Activated T-helper 1 cell treated with anti-CD3 and anti-CD28 coated beads, Interleukin-12 subunit alpha, Interleukin-12 subunit beta, Interleukin-2, Interleukin-4 antibody, amounts not matched to agents 30 ng/mL and 10 ng/mL and 1 ng/mL, durations not matched to agents 14 hours and 24 hours and 36 hours (primary cell): ENCODE results near the gene OSBPL8. TPM values are rescaled to one million over a fixed set of nuclear protein-coding genes. Genes with fewer than 3 reads are reported as not detected.
A peak's percentile ranks its signal among the peaks of the same experiment; 100 is the strongest.
"Not testable (repeated sequence)": the region's sequence is repeated elsewhere in the genome, so short reads cannot be mapped to it uniquely, and the experiment has no call there.

Experiments used
- DNase-seq: peaks from one replicate; pipeline ENCODE4 v3.0.0; 2021; ENCODE audit warnings: low spot score
- H3K27ac Mint-ChIP-seq: one replicate; pipeline ENCODE4 v1.8.0; 2021; ENCODE audit warnings: mild to moderate bottlenecking, mixed read lengths
- H3K27me3 Mint-ChIP-seq: one replicate; pipeline ENCODE4 v1.8.0; 2022; ENCODE audit warnings: mild to moderate bottlenecking, moderate library complexity, mixed read lengths; ENCODE audit not compliant: insufficient read depth
- H3K36me3 Mint-ChIP-seq: one replicate; pipeline ENCODE4 v1.8.0; 2021; ENCODE audit warnings: low read depth, mixed read lengths
- H3K4me1 Mint-ChIP-seq: one replicate; pipeline ENCODE4 v1.8.0; 2021; ENCODE audit warnings: low read depth, mixed read lengths
- H3K4me3 Mint-ChIP-seq: one replicate; pipeline ENCODE4 v1.8.0; 2021; ENCODE audit warnings: mild to moderate bottlenecking, moderate library complexity, mixed read lengths
- H3K9me3 Mint-ChIP-seq: one replicate; pipeline ENCODE4 v1.8.0; 2021; ENCODE audit warnings: mixed read lengths
- intact Hi-C: fragments of 100-400 bp; cut with micrococcal nuclease; formaldehyde crosslinking; loops from one replicate; pipeline ENCODE4 v1.15.1; 2024
- total RNA-seq: library from RNA; stranded (reverse); gene quantifications from 2 replicates; pipeline ENCODE4 v1.2.3, GENCODE V29; 2022

Gene OSBPL8
- total RNA-seq, 1 donor from 2014 or later, result 86.9 TPM

- H3K27ac Mint-ChIP-seq, result no peak overlapping the region
- no peak overlapping the region for H3K4me3 Mint-ChIP-seq
- no peaks in the 10 kb centered on the region for H3K27me3 Mint-ChIP-seq
- H3K4me1 Mint-ChIP-seq, result peaks cover 20% of the 10 kb centered on the region
- H3K9me3 Mint-ChIP-seq, result no peaks in the 10 kb centered on the region
- H3K36me3 Mint-ChIP-seq, result peaks cover 22% of the 10 kb centered on the region
- DNase-seq, result no peak
- intact Hi-C loops, result no loop called here
Observed at GRCh38 chr12:76535170-76535569, 24.4 kb downstream of the OSBPL8 start.

GRCh38 chr12:76533331-76533730 is 26.2 kb downstream of the OSBPL8 start:
- peaks cover 28% of the 10 kb centered on the region for H3K36me3 Mint-ChIP-seq
- H3K4me1 Mint-ChIP-seq, result peaks cover 14% of the 10 kb centered on the region
- H3K9me3 Mint-ChIP-seq, result no peaks in the 10 kb centered on the region
- no peaks in the 10 kb centered on the region for H3K27me3 Mint-ChIP-seq
- no peak overlapping the region for H3K4me3 Mint-ChIP-seq
- intact Hi-C loops, result no loop called here
- no peak for DNase-seq
- no peak overlapping the region for H3K27ac Mint-ChIP-seq

- no peaks in the 10 kb centered on the region for H3K9me3 Mint-ChIP-seq
- no peak overlapping the region for H3K27ac Mint-ChIP-seq
- H3K27me3 Mint-ChIP-seq, result no peaks in the 10 kb centered on the region
- H3K4me3 Mint-ChIP-seq, result no peak overlapping the region
- no peak for DNase-seq
- peaks cover 14% of the 10 kb centered on the region for H3K4me1 Mint-ChIP-seq
- H3K36me3 Mint-ChIP-seq, result peaks cover 28% of the 10 kb centered on the region
- intact Hi-C loops, result no loop called here
Observed at GRCh38 chr12:76532520-76532919, 27.1 kb downstream of the OSBPL8 start.

- H3K9me3 Mint-ChIP-seq, result no peaks in the 10 kb centered on the region
- H3K4me3 Mint-ChIP-seq, result no peak overlapping the region
- no peaks in the 10 kb centered on the region for H3K27me3 Mint-ChIP-seq
- H3K4me1 Mint-ChIP-seq, result peaks cover 14% of the 10 kb centered on the region
- intact Hi-C loops, result no loop called here
- H3K36me3 Mint-ChIP-seq, result peaks cover 20% of the 10 kb centered on the region
- H3K27ac Mint-ChIP-seq, result no peak overlapping the region
- DNase-seq, result no peak
Observed at GRCh38 chr12:76531056-76531455, 28.5 kb downstream of the OSBPL8 start.

GRCh38 chr12:76530516-76530915 is 29.1 kb downstream of the OSBPL8 start:
- intact Hi-C loops, result no loop called here
- Mint-ChIP-seq H3K9me3 (no peaks in the 10 kb centered on the region), H3K27me3 (no peaks in the 10 kb centered on the region), H3K4me3 (no peak overlapping the region), H3K4me1 (peaks cover 9% of the 10 kb centered on the region), H3K36me3 (peaks cover 17% of the 10 kb centered on the region), H3K27ac (no peak overlapping the region)
- no peak for DNase-seq

GRCh38 chr12:76529226-76529918 is 30.2 kb downstream of the OSBPL8 start:
- no peak overlapping the region for H3K27ac Mint-ChIP-seq
- H3K9me3 Mint-ChIP-seq, result no peaks in the 10 kb centered on the region
- no peak overlapping the region for H3K4me3 Mint-ChIP-seq
- peaks cover 6% of the 10 kb centered on the region for H3K4me1 Mint-ChIP-seq
- DNase-seq, result no peak
- H3K27me3 Mint-ChIP-seq, result no peaks in the 10 kb centered on the region
- H3K36me3 Mint-ChIP-seq, result peaks cover 20% of the 10 kb centered on the region
- intact Hi-C loops, result no loop called here

GRCh38 chr12:76523408-76523807 is 36.2 kb downstream of the OSBPL8 start:
- no peak for DNase-seq
- H3K36me3 Mint-ChIP-seq, result peaks cover 32% of the 10 kb centered on the region
- intact Hi-C loops, result no loop called here
- no peaks in the 10 kb centered on the region for H3K27me3 Mint-ChIP-seq
- H3K4me3 Mint-ChIP-seq, result no peak overlapping the region
- H3K4me1 Mint-ChIP-seq, result peaks cover 32% of the 10 kb centered on the region
- H3K9me3 Mint-ChIP-seq, result peaks cover 18% of the 10 kb centered on the region
- H3K27ac Mint-ChIP-seq, result no peak overlapping the region

GRCh38 chr12:76520348-76520747 is 39.2 kb downstream of the OSBPL8 start:
- DNase-seq, result no peak
- Mint-ChIP-seq H3K4me3 (no peak overlapping the region), H3K27ac (no peak overlapping the region), H3K9me3 (peaks cover 19% of the 10 kb centered on the region), H3K27me3 (no peaks in the 10 kb centered on the region), H3K4me1 (peaks cover 37% of the 10 kb centered on the region), H3K36me3 (peaks cover 36% of the 10 kb centered on the region)
- intact Hi-C loops, result no loop called here

- Mint-ChIP-seq H3K27me3 (no peaks in the 10 kb centered on the region), H3K4me3 (no peak overlapping the region), H3K36me3 (peaks cover 42% of the 10 kb centered on the region), H3K27ac (peak overlapping the region; percentile 68), H3K9me3 (peaks cover 25% of the 10 kb centered on the region), H3K4me1 (peaks cover 37% of the 10 kb centered on the region)
- DNase-seq, result no peak
- intact Hi-C loops, result no loop called here
Observed at GRCh38 chr12:76519538-76519937, 40.0 kb downstream of the OSBPL8 start.

GRCh38 chr12:76518699-76519098 is 40.9 kb downstream of the OSBPL8 start:
- peaks cover 37% of the 10 kb centered on the region for H3K4me1 Mint-ChIP-seq
- peaks cover 46% of the 10 kb centered on the region for H3K36me3 Mint-ChIP-seq
- H3K4me3 Mint-ChIP-seq, result no peak overlapping the region
- no peak for DNase-seq
- peaks cover 29% of the 10 kb centered on the region for H3K9me3 Mint-ChIP-seq
- H3K27ac Mint-ChIP-seq, result no peak overlapping the region
- intact Hi-C loops, result no loop called here
- no peaks in the 10 kb centered on the region for H3K27me3 Mint-ChIP-seq

GRCh38 chr12:76515271-76515670 is 44.3 kb downstream of the OSBPL8 start:
- Mint-ChIP-seq H3K27ac (no peak overlapping the region), H3K36me3 (peaks cover 39% of the 10 kb centered on the region), H3K4me1 (peaks cover 19% of the 10 kb centered on the region), H3K4me3 (no peak overlapping the region), H3K9me3 (peaks cover 35% of the 10 kb centered on the region), H3K27me3 (no peaks in the 10 kb centered on the region)
- no peak for DNase-seq
- intact Hi-C loops, result no loop called here

GRCh38 chr12:76511116-76511716 is 48.4 kb downstream of the OSBPL8 start:
- DNase-seq, H3K27me3 Mint-ChIP-seq, H3K4me1 Mint-ChIP-seq, intact Hi-C loops, H3K27ac Mint-ChIP-seq, H3K4me3 Mint-ChIP-seq: not testable (repeated sequence)
- peaks cover 25% of the 10 kb centered on the region for H3K9me3 Mint-ChIP-seq
- H3K36me3 Mint-ChIP-seq, result peaks cover 25% of the 10 kb centered on the region

GRCh38 chr12:76508128-76508980 is 51.2 kb downstream of the OSBPL8 start:
- peaks cover 12% of the 10 kb centered on the region for H3K9me3 Mint-ChIP-seq
- H3K27ac Mint-ChIP-seq, result no peak overlapping the region
- no peak overlapping the region for H3K4me3 Mint-ChIP-seq
- intact Hi-C loops, result no loop called here
- H3K36me3 Mint-ChIP-seq, result peaks cover 20% of the 10 kb centered on the region
- no peaks in the 10 kb centered on the region for H3K4me1 Mint-ChIP-seq
- no peak for DNase-seq
- no peaks in the 10 kb centered on the region for H3K27me3 Mint-ChIP-seq
